Neutrophil (primary cell): Measurements from ENCODE around the gene TCF4.

Experiments
- H3K27ac ChIP-seq: fragments of 200-600 bp; sonication (generic); 2 replicates; pipeline ENCODE4 v1.5.1; 2016; ENCODE audit warnings: mild to moderate bottlenecking, moderate library complexity
- H3K27me3 ChIP-seq: fragments of 200-600 bp; sonication (generic); 2 replicates; pipeline ENCODE4 v1.6.0; 2016; ENCODE audit warnings: mild to moderate bottlenecking
- H3K36me3 ChIP-seq: fragments of 200-600 bp; sonication (generic); 2 replicates; pipeline ENCODE4 v1.5.1; 2017
- H3K4me1 ChIP-seq, 2 experiments: fragments of 200-600 bp in 1 of 2; sonication (generic) in 1 of 2; 1 replicate in 1 of 2; 2 replicates in 1 of 2; pipeline versions ENCODE4 v1.5.1 to v1.6.1; 2013 to 2016; ENCODE audit warnings: low read depth in 1 of 2, low read length in 1 of 2, mild to moderate bottlenecking in 1 of 2, moderate library complexity in 1 of 2; ENCODE audit not compliant: control insufficient read depth in 1 of 2, insufficient read depth in 1 of 2
- H3K4me3 ChIP-seq, 2 experiments: fragments of 200-600 bp in 1 of 2; sonication (generic) in 1 of 2; 1 replicate in 1 of 2; 2 replicates in 1 of 2; pipeline ENCODE4 v1.5.1; 2013 to 2016; ENCODE audit warnings: low read depth in 1 of 2, low read length in 1 of 2, mild to moderate bottlenecking in 1 of 2, moderate library complexity in 1 of 2
- H3K9me3 ChIP-seq: fragments of 200-600 bp; sonication (generic); 2 replicates; pipeline ENCODE4 v1.5.1; 2016
- TF ChIP-seq, protein P1 (sequence below): fragments of 200-600 bp; sonication (generic); IDR thresholded peaks from 2 replicates; pipeline ENCODE4 v1.5.1; 2016; ENCODE audit warnings: antibody characterized with exemption

Gene TCF4

GRCh38 chr18:55570966-55571365, 17.0 kb downstream of the TCF4 start:
- H3K4me3 ChIP-seq = no peak overlapping the region

GRCh38 chr18:55566456-55566935, 21.5 kb downstream of the TCF4 start:
- Histone ChIP-seq H3K27ac (no peak overlapping the region), H3K36me3 (no peaks in the 10 kb centered on the region), H3K4me3 (no peak overlapping the region), H3K9me3 (no peaks in the 10 kb centered on the region), H3K4me1 (no peaks in the 10 kb centered on the region), H3K27me3 (no peaks in the 10 kb centered on the region)
- TF ChIP-seq, protein P1, sequence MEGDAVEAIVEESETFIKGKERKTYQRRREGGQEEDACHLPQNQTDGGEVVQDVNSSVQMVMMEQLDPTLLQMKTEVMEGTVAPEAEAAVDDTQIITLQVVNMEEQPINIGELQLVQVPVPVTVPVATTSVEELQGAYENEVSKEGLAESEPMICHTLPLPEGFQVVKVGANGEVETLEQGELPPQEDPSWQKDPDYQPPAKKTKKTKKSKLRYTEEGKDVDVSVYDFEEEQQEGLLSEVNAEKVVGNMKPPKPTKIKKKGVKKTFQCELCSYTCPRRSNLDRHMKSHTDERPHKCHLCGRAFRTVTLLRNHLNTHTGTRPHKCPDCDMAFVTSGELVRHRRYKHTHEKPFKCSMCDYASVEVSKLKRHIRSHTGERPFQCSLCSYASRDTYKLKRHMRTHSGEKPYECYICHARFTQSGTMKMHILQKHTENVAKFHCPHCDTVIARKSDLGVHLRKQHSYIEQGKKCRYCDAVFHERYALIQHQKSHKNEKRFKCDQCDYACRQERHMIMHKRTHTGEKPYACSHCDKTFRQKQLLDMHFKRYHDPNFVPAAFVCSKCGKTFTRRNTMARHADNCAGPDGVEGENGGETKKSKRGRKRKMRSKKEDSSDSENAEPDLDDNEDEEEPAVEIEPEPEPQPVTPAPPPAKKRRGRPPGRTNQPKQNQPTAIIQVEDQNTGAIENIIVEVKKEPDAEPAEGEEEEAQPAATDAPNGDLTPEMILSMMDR = no peak

More at GRCh38 chr18:55570966-55571365, 17.0 kb downstream of the TCF4 start:
- Histone ChIP-seq H3K4me1 (peaks cover 6 to 13% of the 10 kb centered on the region in 2 experiments), H3K36me3 (no peaks in the 10 kb centered on the region), H3K27me3 (no peaks in the 10 kb centered on the region), H3K9me3 (no peaks in the 10 kb centered on the region), H3K27ac (no peak overlapping the region)
- TF ChIP-seq, protein P1 = no peak

- H3K9me3 ChIP-seq = no peaks in the 10 kb centered on the region
- H3K4me1 ChIP-seq = no peaks in the 10 kb centered on the region
- no peak overlapping the region for H3K4me3 ChIP-seq
- no peaks in the 10 kb centered on the region for H3K27me3 ChIP-seq
- H3K27ac ChIP-seq = no peak overlapping the region
- TF ChIP-seq, protein P1 = no peak
- no peaks in the 10 kb centered on the region for H3K36me3 ChIP-seq
Measured at GRCh38 chr18:55559739-55560138, 28.3 kb downstream of the TCF4 start.

DNA sequence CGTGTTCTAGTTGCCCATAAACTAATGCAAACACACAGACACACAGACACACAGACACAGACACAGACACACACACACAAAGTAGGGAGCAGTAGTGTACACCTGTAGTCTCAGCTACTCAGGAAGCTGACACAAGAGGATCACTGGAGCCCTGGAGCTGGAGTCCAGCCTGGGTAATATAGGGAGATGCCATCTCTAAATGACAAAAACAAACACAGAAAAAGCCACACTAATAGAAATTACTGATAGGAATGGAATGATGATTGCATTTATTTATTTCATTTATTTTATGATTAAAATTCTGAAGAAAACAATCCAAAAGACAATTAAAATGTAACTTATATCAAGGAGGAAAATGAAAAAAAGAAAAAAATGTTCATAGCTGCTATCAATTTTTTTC, 30.8 kb downstream of the TCF4 start:
- Histone ChIP-seq H3K27me3 (no peaks in the 10 kb centered on the region), H3K4me3 (no peak overlapping the region), H3K4me1 (no peaks in the 10 kb centered on the region), H3K36me3 (no peaks in the 10 kb centered on the region), H3K27ac (no peak overlapping the region), H3K9me3 (no peaks in the 10 kb centered on the region)
- TF ChIP-seq, protein P1 = no peak

- TF ChIP-seq, protein P1 = no peak
- Histone ChIP-seq H3K36me3 (no peaks in the 10 kb centered on the region), H3K27ac (no peak overlapping the region), H3K4me1 (no peaks in the 10 kb centered on the region), H3K27me3 (no peaks in the 10 kb centered on the region), H3K9me3 (no peaks in the 10 kb centered on the region), H3K4me3 (no peak overlapping the region)
Measured at GRCh38 chr18:55555395-55556027, 32.5 kb downstream of the TCF4 start.
